ENCODE measurements around the gene GAPT. TPM values are rescaled to one million over a fixed set of nuclear protein-coding genes. Genes with fewer than 3 reads are reported as not detected.

GAPT gene
- under 1 TPM in 3 of 4 donors, not detected in 1; 0.10 to 0.53 (median 0.44) TPM for total RNA-seq
- polyA plus RNA-seq = under 1 TPM in 2 of 3 donors, not detected in 1; 0.03 to 0.38 TPM
- long read RNA-seq, donor 1 = 0 reads
- long read RNA-seq, donor 2 = 0 reads

GRCh38 chr5:58491216-58491892, at the start of gene GAPT:
GAPT (plus strand) TSS chr5:58491435; CDS start chr5:58494537, 3,102 bp downstream.
- TF ChIP-seq, protein P1, sequence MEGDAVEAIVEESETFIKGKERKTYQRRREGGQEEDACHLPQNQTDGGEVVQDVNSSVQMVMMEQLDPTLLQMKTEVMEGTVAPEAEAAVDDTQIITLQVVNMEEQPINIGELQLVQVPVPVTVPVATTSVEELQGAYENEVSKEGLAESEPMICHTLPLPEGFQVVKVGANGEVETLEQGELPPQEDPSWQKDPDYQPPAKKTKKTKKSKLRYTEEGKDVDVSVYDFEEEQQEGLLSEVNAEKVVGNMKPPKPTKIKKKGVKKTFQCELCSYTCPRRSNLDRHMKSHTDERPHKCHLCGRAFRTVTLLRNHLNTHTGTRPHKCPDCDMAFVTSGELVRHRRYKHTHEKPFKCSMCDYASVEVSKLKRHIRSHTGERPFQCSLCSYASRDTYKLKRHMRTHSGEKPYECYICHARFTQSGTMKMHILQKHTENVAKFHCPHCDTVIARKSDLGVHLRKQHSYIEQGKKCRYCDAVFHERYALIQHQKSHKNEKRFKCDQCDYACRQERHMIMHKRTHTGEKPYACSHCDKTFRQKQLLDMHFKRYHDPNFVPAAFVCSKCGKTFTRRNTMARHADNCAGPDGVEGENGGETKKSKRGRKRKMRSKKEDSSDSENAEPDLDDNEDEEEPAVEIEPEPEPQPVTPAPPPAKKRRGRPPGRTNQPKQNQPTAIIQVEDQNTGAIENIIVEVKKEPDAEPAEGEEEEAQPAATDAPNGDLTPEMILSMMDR (IDR thresholded peaks at IDR 0.05) = no peak
- no peaks in the 10 kb centered on the region for H3K9me3 ChIP-seq
- intact Hi-C loops (cut with DNase I) = loop anchor here in 1 of 2 donors (10.0 kb wide), 1 partner anchor 363 kb away; no protein-coding TSS in a partner anchor
- WGBS, 3 donors = 62 to 74% (median 73%) methylated on average over 6 of the region's 6 CpGs
- no peak within 1 kb of the TSS for H3K27ac ChIP-seq
- peaks cover 2 to 6% (median 5%) of the 10 kb centered on the region in 3 donors for H3K27me3 ChIP-seq (ENCODE audit: insufficient read depth in 3 of 3, low read length in 2 of 3)
- no peaks in the 10 kb centered on the region for H3K36me3 ChIP-seq (ENCODE audit: insufficient read depth in 1 of 2, low read depth in 1 of 2)
- no peaks in the 10 kb centered on the region for H3K4me1 ChIP-seq
- H3K4me3 ChIP-seq = no peak within 1 kb of the TSS
- ATAC-seq (no peak), DNase-seq (no peak)

DNA sequence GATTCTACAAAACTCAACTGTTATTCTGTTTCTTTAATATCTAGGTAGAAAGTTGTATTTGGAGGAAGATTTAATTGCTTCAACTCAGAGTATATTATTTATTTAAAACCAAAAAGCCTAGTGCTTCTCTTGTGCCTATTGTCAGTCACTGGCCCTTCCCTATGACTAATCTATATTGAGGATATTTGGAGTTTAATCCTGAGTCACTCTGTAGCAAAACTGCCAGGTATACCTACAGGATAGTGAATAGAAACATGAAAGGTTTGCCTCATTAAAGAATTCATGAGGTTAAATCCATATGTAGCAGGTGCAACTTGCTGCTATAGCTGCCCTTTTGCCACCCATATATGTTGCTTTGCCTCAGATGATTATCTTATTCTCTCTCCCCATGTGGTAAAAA, 46.4 kb upstream of the GAPT start:
- H3K36me3 ChIP-seq (ENCODE audit: insufficient read depth in 1 of 2, low read depth in 1 of 2) = no peaks in the 10 kb centered on the region
- no peaks in the 10 kb centered on the region for H3K4me1 ChIP-seq
- H3K27me3 ChIP-seq (ENCODE audit: insufficient read depth in 3 of 3, low read length in 2 of 3) = no peaks in the 10 kb centered on the region

GRCh38 chr5:58446024-58446423, 45.2 kb upstream of the GAPT start:
- WGBS, 3 donors = 91 to 95% (median 93%) methylated on average over 10 of the region's 10 CpGs
- Histone ChIP-seq H3K4me1 (no peaks in the 10 kb centered on the region), H3K27me3 (ENCODE audit: insufficient read depth in 3 of 3, low read length in 2 of 3) (no peaks in the 10 kb centered on the region), H3K9me3 (no peaks in the 10 kb centered on the region), H3K36me3 (ENCODE audit: insufficient read depth in 1 of 2, low read depth in 1 of 2) (no peaks in the 10 kb centered on the region), H3K27ac (no peak overlapping the region), H3K4me3 (no peak overlapping the region)
- ATAC-seq (no peak), DNase-seq (no peak)
- TF ChIP-seq, protein P1 (IDR thresholded peaks at IDR 0.05) = no peak
- intact Hi-C loops (cut with DNase I) = no loop called here

More for the DNA sequence above, 46.4 kb upstream of the GAPT start:
- Histone ChIP-seq H3K4me3 (no peak overlapping the region), H3K9me3 (no peaks in the 10 kb centered on the region), H3K27ac (no peak overlapping the region)
- no peak for DNase-seq
- TF ChIP-seq, protein P1 (IDR thresholded peaks at IDR 0.05) = no peak
- no peak for ATAC-seq
- intact Hi-C loops (cut with DNase I) = no loop called here

GRCh38 chr5:58447226-58447625, 44.0 kb upstream of the GAPT start:
- intact Hi-C loops (cut with DNase I) = no loop called here
- ATAC-seq = no peak
- Histone ChIP-seq H3K36me3 (ENCODE audit: insufficient read depth in 1 of 2, low read depth in 1 of 2) (no peaks in the 10 kb centered on the region), H3K27ac (no peak overlapping the region), H3K4me3 (no peak overlapping the region), H3K9me3 (no peaks in the 10 kb centered on the region), H3K27me3 (ENCODE audit: insufficient read depth in 3 of 3, low read length in 2 of 3) (no peaks in the 10 kb centered on the region), H3K4me1 (no peaks in the 10 kb centered on the region)
- TF ChIP-seq, protein P1 (IDR thresholded peaks at IDR 0.05) = no peak
- WGBS, 3 donors = 70 to 71% (median 71%) methylated on average over 2 of the region's 2 CpGs
- no peak for DNase-seq

Data from psoas muscle (tissue), 8 donors.